Kidney glomerular epithelial cell (primary cell): ENCODE measurements around the gene FIGLA.

Experiments
- DNase-seq: peaks from one replicate; lab custom pipeline; 2025; lab: John Stamatoyannopoulos, UW

Gene FIGLA

DNA sequence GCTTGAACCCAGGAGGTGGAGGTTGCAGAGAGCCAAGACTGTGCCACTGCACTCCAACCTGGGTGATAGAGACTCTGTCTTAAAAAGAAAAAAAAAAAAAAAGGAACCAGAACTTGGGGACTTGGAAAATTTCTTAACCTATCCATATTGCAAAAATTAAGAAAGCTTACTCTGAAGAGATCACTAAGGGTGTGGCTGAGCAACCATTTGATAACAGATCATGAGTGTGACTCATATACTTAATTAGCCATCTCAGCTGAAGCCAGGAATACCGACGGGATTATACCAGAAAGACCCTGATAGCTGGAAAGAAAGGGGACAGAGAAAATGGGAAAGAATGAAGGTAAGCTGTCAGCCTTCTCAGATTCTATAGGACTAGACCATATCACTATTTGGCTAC lies 15.3 kb downstream of the FIGLA start:
- no peak for DNase-seq

DNA sequence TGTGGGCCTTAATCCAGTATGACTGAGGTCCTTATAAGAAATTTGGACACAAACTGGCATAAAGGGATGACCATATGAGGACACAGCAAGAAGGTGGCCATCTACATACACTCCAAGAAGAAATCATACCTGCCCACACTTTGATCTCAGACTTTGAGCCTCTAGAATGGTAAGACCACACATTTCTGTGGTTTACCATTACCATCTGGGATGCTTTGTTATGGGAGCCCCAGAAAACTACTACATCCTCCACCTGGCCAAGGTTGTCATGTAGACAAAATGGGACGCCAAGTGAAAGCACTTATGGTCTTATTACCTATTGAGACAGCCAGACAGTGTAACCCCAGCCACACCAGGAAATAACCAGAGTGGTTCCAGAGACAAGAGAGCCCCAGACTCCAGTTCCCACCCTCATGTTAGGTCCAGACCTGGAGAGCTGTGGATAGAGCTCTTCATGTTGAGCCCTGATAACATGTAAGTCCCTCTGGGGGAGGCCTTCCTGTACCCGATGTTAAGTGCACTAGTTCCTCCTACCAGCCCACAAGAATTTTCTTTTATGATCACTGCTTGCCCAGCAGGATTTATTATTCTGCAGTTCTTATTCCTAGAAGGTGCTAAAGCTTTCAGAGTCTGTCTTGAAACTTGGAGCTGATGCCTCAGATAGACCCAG lies 17.8 kb downstream of the FIGLA start:
- DNase-seq: no peak

DNA sequence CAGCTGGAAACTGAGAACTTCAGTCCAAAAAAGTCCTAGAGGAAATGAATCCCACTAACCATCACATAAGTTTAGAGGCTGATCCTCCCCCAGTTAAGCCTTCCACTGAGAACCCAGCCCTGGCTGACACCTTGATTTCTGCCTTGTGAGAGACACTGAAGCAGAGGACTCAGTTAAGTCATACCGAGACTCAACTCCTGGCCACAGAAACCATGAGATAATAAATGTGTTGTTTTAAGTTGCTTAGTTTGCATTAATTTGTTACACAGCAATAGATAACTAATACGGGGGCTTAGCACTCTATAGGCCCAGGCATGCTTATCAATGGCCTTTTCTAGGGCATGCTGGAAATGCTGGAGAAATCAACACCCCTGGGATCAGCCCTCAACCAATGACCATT lies 19.0 kb downstream of the FIGLA start:
- no peak for DNase-seq

DNA sequence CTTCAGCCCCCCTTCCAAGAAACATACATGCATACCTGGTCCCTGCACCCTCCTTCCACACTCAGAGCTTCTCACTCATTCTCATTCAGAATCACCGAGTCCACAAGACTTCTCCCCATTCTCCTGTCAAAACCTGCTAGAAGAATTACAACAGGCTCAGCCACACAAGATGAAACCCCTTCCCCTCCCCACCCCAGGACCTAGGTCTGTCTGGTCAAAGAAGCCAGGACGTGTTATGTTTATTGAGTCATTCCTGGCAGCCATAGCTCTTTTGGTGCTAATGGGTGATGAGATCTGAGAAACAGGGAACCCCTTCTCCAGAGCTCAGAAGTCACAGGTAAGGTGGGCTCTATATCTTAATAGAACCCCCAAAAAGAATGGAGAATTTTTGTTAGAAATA lies 21.0 kb downstream of the FIGLA start:
- no peak for DNase-seq

DNA sequence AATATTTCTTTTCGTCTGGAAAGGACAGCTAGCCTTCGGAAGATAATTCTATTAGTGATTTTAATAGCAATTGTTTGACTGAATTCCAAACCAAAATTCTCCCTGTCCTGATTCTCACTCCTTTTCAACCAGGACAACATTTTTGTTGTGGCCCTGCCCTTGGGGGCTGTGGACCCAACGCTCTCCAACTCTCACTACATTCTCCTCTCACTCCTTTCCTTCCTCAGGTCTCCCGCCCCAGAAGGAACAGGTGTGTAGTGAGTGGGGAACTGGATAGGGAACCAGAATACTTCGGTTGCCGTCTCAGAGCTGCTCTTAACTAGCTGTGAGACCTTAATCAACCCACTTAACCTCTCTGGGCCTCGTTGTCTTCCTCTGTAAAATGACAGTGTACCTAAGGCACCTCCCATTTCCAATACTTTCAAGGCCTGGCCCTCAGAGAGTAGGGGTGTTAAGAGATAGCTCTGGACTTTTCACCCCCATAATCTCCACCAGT lies 21.8 kb downstream of the FIGLA start:
- no peak for DNase-seq

DNA sequence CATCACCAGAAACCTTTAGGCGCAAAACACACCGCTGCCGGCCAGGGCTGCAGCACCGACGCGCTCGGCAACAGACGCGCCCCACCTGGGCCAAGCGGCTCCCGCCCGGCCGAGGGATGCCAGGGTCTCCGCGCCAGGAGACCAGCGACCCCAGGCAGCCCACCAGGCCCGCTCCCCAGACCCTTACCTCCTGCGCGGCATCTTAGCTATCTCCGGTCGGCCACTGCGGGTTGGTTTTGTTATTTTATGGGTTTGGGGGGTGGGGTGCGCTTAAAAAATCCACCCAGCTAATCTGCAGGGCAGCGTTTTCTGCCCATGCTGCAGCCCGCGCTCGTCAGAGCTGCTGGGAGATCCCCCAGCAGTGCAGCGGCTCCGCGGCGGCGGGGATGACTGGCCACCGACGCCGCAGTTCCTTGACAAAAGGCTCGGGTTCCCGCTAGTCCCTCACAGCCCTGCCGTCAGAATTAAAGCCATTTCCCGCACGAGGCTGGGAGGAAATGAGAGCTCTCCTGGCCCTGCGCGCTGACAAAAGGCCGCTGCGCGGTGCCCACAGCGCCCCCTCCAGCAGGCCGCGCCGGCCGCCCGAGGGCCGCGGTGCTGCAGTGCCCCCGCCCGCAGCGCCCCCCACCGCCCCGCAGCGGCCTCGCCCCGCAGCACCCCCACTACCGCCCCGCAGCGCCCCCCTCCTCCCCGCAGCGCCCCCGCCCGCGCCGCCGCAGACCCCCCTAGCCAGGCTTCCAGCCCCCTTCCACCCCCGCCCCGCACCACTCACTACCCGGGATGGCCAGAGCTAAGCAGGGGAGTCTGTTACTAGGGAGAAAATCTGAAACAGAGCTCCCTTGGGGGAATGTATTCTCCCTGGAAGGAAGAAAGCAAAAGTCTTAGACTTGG lies 22.5 kb downstream of the FIGLA start, which contains the start of gene ADD2:
Gene ADD2 (minus strand): TSS at position 502 of the 891 bp plus-strand sequence. CDS start 61,792 bp downstream, outside the sequence.
- no peak for DNase-seq

DNA sequence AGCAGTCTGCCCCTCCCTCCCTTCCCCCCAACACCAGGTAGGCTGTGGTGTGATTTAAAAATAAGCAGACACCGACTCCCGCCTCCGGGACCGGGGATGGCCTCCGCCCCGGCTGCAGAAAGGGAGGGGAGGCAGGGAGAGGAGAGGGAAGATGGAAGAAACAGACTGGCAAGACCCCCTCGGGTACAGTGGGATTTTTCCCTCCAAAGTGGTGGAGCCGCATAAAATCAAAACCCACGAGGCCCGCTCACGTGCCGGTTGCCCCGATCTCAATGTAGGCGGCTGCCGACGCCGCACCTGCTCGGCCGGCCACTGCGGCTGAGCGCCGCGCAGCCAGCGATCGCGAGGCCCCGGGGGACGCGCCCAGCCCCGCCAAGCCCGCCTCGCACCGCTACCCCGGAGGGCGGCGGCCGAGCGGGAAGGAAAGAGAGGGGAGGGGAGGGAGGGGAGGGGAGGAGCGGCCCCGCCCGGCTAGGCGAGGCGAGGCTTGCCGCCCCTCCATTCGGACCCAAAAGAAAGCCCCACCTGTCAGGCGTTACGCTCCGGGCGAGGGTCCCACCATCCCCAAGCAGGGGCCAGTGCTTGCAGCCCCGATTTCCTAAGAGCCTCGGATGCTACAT lies 23.3 kb downstream of the FIGLA start:
- DNase-seq: no peak

DNA sequence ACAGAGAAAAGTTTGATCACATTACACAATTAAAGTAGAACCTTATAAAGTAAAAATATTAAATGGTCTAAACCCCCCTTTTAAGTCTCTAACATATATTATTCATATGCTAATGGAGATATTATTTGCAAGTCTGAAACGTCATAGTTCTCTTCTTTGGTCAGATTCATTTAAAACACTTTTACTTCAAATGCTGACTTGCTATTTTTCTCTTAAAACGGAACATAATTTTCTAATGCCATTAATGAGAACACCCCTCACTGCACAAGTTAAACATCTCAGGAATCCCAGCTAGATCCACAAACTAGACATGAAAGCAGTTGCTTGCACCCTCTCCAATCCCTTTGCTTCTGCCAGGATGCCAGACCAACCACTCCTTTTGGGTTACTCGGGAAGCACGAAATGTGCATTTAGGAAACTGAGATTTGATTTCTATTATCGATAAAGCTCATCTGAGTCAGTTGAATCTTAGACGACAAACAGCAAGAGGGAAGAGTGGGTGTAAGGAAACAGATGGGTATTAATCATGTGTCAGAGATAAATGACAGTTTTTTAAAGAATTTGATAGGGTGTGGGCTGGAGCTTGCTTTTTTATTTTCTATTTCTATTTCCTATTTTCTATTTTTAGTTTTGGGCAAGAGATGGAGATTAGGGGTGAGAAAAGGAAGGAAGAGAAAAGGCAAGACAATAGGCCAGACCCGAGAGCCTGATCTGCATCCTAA lies 23.9 kb downstream of the FIGLA start:
- no peak for DNase-seq

DNA sequence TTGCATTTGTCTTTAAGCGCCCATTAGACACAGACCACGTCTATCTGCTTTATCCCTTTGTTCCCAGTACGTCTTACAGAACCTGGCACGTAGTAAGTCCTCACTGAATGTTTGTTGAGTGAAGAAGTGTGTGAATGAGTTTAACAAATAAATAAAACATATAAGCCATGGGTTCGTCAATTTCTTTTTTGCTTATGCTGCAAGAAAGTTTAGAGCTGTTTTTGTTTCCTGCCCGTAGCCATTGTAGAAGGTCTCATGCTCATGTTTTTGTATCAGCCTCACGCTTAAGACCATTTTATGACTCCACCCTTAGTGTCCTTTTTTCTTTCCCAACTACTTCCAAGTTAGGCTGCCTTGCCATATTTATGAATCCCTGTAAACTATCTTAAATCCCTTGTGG lies 24.9 kb downstream of the FIGLA start:
- DNase-seq: no peak

DNA sequence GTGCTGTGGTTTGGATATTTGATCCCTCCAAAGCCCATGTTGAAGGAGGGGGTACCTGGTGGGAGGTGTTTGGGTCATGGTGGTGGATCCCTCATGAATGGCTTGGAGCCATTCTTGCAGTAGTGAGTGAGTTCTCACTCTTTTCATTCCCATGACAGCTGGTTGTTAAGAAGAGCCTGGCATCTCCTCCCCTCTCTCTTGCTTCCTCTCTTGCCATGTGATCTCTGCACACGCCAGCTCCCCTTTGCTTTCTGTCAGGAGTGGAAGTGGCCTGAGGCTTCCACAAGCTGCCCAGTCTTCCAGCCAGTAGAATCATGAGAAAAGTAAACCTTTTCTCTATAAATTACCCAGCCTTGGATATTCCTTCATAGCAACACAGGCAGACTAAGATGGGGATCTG lies 31.0 kb downstream of the FIGLA start:
- DNase-seq: no peak

DNA sequence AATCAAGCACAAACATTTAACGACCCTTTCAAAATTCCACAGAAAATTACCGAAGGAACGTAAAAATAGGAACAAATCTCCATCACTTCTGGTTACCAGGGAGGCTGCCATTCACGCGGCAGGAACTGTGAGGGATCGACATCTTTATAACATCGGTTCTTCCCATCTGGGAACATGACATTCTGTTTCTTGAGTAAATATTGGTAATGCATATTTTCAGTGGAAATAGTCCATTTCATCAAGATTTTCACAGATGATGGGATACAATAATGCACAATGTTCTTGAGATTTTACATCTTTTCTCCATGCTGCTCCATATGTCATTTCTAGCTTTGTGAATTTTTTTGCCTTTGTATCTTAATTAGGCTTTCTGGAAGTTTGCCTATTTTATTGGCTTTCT lies 32.5 kb downstream of the FIGLA start:
- DNase-seq: no peak

DNA sequence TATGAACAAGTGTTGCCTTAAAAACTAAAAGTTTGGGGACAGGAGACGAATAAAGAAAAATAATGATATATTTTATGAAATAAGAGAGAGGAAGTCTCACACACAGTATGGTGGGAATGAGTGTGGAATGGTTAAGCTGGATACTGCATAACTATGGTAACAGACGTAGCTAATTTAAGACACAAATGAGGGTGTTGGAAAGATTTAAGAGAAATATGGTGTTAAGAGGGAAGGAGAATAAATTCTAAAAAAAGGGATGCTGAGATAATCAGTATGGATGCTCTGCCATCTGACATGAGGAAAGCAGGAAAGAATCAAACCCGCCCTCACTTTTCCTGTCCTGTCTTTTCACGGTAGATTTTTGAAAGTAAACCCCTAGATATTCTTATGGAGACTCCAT lies 33.1 kb downstream of the FIGLA start:
- DNase-seq: no peak

DNA sequence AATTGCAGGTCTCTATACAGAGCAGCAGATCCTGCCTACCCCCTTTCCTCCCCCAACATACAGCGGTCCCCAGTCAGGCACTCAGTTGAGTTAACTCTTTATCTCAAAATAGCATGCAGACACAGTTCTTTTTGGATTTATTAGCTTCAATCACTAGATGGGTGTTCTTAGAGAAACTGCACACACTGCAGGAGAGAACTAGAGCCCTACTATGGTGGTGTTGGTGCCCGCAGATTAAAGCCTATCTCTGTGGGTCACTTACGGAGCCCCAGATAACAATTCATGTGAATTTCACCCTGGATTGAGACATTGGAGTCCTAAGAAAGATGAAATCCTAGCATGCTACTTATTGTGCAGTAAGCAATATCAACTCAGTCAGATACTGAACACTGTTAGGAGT lies 34.3 kb downstream of the FIGLA start:
- no peak for DNase-seq

DNA sequence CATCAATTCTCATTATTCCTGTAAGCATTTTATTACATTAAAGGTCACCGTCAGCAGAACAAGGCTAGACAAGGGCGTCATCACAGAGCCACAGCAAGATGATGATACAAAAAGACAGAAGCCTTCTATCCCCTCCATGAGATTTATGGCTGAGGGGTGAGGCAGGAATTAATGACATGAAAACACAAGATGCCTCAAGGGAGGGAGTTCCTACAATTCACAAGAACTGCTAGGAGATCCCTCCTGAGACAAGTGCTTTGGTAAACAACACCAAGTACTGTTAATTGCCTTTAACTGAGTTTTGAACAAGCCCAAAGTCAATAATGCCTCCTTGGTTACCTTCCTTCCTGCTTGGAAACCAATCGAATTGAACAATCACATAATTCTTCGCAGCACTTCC lies 36.5 kb downstream of the FIGLA start:
- no peak for DNase-seq

DNA sequence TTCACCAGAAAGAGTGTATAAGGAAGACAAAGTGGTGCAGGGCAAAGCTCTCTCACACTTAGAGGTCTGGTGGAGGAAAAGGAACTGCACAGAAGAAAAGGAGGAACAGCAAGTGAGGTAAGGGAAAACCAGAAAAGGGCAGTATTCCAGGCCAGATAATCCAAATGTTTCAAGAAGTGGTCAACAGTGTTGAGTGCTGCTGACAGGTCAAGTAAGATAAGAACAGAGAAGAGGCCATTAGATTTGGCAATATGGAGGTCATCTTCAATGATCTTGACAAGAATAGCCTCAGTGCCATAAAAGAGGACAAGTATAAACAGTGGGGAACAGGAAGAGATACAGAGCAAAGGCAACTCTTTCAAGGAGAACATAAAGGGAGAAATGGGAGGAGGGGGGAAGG lies 37.4 kb downstream of the FIGLA start:
- DNase-seq: no peak

DNA sequence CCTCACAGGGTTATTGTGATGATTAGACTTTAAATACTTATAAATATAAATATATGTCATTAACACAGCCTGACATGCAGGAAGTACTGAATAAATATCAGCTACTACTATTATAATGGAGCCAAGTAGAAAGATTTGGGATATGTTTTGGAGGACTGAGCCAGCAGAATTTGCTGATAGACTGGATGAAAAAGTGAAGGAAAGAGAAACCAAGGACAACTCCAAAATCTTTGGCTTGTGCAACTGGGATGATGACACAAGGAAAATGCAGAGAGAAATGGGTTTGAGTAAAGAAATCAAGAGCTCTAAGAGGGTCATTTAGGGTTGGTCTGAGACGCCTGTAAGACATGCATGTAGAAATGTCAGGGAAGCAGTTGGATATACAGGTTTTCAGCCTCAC lies 38.0 kb downstream of the FIGLA start:
- no peak for DNase-seq

DNA sequence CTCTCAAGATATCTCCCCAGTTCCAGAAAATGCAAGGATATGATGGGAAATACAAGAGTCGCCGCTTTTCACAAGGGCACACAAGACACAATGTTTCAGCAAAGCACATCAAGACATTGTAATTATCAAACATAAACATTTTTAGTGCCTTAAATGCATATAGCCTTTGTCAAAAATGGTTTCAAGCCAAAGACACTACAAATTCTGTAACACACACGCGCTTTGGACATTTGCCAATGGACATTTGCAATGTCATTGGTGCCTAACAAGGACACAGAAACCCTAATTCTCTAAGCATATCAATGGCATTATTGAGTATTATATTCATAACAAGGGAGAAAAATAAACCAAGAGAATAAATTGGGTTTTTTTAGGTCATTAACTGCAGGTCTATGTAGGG lies 38.6 kb downstream of the FIGLA start:
- no peak for DNase-seq

DNA sequence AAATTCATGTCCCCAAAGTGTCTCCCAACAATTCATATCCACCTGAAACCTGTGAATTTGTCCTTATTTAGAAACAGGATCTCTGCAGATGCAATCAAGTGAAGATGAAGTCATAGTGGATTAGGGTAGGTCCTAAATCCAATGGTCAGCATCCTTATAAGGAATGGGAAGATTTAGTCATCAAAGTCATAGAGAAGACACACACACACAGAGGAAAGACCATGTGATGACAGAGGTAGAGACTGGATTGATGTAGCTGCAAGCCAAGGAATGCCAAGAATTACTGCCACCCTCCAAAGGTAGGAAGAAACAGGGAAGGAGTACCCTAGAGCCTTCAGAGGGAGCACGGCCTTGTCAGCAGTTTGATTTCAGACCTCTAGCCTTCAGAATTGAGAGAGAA lies 40.1 kb downstream of the FIGLA start:
- DNase-seq: no peak

DNA sequence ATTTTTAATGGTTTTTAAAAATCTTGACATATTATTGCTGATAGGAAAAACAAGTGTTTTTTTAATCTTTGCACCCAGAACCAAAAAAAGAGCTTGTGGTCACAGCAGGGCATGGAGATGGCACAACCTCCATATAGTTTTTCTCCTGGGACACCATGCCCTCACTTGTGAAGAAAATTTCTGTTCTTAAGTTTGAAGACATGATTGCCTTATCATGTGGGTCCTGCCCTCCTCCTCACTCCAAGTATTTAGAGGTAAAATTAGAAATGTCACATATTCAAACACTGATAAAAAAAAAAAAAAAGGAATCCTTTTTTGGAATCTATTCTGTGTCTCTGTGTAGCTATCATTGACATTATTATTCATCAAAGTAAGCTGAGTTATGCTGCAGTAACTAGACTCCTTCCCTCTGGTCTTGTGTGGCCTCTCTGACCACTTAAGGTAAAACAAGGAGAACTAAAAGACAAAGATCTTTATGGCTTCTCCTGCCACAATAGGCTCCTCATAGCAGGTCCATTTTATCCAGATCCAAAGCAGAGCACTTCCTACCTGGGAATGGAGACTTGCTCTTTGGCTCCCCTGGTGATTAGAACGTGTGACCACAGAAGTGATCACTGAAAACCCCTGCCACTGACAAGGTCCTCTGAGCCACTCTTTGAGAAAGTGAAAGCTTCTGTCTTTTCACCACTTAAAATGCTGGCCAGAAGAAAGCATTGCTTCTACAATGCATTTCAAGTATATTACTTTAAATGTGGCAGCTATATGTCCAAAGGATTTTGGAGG lies 42.2 kb downstream of the FIGLA start:
- DNase-seq: no peak

DNA sequence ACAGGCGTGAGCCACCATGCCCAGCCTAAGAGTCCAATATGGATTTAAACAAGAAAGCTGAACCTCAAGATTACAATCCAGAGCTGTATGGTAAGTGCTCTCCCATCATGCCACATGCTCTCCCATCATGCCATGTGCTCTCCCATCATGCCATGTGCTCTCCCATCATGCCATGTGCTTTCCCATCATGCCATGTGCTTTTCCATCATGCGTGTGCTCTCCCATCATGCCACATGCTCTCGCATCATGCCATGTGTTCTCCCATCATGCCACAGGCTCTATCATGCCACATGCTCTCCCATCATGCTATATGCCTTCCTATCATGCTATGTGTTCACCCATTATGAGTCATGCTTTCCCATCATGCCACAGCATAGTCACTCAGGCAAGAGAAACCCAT lies 43.2 kb downstream of the FIGLA start:
- DNase-seq: no peak
